PC-3 (cell line): ENCODE measurements around the gene DGKG.

Experiments
- CTCF ChIP-seq: fragments of 300-600 bp; sonication (generic); conservative IDR thresholded peaks from 2 replicates; pipeline ENCODE4 v1.5.1; 2017; ENCODE audit warnings: antibody characterized with exemption, low read depth, mild to moderate bottlenecking, low read length
- EZH2 ChIP-seq: fragments of 300-600 bp; sonication (generic); IDR thresholded peaks from one replicate; pipeline ENCODE4 v1.6.1; 2017; ENCODE audit warnings: antibody characterized with exemption, mild to moderate bottlenecking, low read length; ENCODE audit not compliant: unreplicated experiment
- EZH2phosphoT487 ChIP-seq: fragments of 300-600 bp; sonication (generic); IDR thresholded peaks from 2 replicates; pipeline ENCODE4 v1.6.1; 2018; ENCODE audit warnings: mild to moderate bottlenecking, antibody characterized with exemption, low read length, borderline replicate concordance

GRCh38 chr3:186107215-186108105, 254.6 kb downstream of the DGKG start:
- no peak for TF ChIP-seq CTCF
- no peak for TF ChIP-seq EZH2
- TF ChIP-seq EZH2phosphoT487, result no peak
